NCI-H748 (cell line): ENCODE data around the gene STKLD1.
A peak's percentile ranks its signal among the peaks of the same experiment; 100 is the strongest.
"Not testable (repeated sequence)": the region's sequence is repeated elsewhere in the genome, so short reads cannot be mapped to it uniquely, and the experiment has no call there.

Source experiments
- DNase-seq: peaks from one replicate; lab custom pipeline; 2025; ENCODE audit not compliant: unreplicated experiment; lab: John Stamatoyannopoulos, UW

Gene STKLD1

DNA sequence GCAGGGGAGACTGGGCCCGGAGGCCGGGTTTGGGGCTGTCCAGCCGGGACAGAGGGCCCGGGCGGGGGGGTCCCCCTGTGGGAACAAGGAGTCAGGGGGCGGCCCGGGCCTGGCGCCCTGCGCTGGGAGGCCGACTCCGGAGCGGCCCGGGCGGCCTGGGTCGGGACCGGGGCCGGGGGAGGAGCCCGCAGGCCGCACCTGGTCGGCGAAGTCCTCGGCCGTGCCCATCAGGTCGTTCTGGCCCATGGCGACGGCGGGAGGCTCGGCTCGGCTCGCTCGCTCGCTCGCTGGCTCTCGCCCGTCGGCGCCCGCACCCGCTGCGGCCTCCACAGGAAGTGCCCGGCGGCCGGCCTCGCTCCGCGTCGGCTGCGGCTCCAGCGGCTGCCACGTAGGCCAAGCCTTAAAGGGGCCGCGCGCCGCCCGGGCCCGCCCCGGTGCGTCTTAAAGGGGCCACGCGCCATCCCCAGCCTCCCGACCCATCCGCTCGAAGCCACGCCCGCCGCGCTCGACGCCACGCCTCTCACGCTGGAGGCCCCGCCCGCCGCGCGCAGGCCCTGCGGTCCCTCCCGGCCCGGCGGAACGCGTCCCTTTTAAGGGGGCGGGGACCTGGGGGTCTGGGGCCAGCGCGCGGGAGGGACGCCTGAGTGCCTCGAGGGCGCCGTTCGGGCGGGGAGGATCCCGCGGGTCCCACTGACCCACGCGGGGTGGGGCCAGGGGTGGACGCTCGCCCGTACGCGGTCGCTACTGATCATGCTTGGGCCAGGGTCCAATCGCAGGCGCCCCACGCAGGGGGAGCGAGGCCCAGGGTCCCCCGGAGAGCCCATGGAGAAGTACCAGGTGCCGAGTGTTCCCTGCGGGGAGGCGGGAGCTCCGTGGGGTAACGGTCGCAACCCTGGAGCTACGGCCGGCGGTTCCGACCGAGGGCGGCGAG is at the start of gene STKLD1, which contains the start of gene SURF4:
Gene STKLD1, plus strand, starts transcription at position 643 of the 931 bp plus-strand sequence. Its CDS starts 108 bp downstream, at position 751.
Gene SURF4, minus strand, starts transcription at position 337 of the 931 bp plus-strand sequence. Its CDS starts 91 bp downstream, at position 246.
- DNase-seq = peak; percentile 97

DNA sequence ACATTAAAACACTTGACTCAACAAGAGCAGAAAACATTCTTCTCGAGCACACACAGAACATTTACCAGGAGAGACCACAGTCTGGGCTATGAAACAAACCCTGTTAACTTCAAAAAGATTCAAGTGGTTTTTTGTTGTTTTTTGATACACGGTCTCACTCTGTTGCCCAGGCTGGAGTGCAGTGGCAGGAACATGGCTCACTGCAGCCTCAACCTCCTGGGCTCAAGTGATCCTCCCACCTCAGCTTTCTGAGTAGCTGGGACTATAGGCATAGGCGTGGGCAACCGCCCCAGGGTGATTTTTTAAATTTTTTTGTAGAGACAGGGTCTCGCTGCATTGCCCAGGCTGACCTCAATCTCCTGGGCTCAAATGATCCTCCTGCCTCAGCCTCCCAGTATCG is 49.1 kb upstream of the STKLD1 start:
- DNase-seq = not testable (repeated sequence)

DNA sequence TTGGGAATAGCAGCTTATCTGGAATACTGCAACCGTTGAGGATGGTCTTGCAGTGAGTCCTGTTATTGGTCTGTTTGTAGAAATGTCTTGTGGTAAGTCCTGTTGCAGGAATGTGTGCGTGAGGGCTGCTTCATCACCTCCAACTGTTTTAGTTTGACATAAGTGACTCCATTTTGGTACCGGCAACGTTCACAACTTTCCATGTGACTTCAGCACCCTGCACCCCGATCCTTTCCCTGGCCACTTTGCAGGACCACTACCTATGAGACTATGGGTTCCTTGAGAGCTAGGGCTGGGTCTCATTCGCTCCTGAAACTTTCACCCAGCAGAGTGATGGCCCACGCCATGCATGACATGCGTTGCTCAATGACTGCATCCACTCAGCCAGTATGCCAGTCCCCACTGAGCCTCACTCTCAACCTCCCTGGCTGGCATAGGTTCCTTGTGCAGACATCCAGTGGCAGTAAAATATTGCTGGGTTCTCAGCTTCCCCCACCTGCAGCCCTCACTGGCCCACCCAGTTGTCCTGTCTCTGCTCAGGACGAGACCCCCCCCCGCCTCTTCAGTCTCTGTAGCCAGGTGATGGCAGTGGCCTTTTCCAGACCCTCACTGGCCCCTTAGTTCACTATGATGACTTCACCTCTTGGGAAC is 48.2 kb upstream of the STKLD1 start:
- no peak for DNase-seq

- DNase-seq = peak; percentile 32
Measured at GRCh38 chr9:133329306-133330156, 46.6 kb upstream of the STKLD1 start.

- DNase-seq = no peak
Measured at GRCh38 chr9:133331221-133331620, 44.9 kb upstream of the STKLD1 start.

GRCh38 chr9:133331641-133332380 is 44.4 kb upstream of the STKLD1 start:
- no peak for DNase-seq

DNA sequence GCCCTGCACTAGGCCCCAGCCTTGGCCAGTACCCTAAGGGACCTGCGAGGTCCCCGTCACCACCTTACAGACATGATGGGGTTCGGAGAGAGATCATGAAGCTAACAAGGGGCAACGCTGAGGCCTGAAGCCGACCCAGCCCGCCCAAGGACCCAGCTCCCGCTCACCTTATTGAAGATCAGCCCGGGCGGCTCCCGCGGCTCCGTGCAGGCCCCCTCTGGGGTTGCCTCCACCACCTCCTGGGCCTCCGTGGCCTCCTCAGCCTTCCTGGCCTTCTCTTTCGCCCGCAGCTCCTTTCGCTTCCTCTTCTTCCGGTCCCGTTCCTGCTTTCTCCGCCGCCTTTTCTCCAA is 43.8 kb upstream of the STKLD1 start:
- DNase-seq = no peak

- DNase-seq = no peak
Measured at GRCh38 chr9:133333011-133333410, 43.2 kb upstream of the STKLD1 start.

DNA sequence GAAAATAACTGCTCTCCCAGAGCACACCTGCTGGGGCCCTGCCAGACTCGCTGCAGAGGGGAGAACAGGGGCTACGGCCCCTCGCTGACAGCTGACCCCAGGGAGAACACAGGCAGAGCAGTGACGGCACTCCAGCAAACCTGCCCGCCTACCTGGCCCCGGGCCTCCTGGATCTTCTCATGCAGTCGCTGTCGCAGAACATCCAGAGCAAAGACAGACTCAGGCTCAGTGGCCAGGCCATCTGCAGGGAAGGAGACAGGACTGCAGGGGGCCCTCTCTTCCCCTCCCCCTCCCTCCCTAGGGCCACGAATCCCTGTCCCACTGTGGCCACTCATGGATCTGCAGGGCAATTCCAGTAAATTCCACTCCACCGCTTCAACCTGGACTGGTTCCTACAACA is 42.6 kb upstream of the STKLD1 start:
- no peak for DNase-seq

DNA sequence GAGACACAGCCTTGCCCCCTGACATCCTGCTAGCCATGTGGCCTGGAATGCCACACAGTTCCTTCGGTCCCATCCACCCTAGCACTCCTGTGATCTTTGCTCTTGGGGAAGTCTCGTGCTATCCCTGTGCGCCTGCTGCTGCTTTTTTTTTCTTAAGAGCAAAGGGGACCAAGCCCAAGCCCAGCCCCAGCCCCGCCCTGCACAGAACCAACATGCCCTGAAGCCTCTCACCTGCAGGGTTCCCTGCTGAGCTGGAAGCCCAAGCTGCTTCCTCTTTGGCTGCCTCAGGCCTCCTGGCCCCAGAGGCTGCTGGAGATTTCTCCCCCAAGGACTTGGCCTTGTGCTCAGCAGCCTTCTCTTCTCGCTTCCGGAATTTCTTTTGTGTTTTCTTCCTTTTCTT is 42.0 kb upstream of the STKLD1 start:
- no peak for DNase-seq

GRCh38 chr9:133334888-133335287 is 41.3 kb upstream of the STKLD1 start:
- DNase-seq = not testable (repeated sequence)

DNA sequence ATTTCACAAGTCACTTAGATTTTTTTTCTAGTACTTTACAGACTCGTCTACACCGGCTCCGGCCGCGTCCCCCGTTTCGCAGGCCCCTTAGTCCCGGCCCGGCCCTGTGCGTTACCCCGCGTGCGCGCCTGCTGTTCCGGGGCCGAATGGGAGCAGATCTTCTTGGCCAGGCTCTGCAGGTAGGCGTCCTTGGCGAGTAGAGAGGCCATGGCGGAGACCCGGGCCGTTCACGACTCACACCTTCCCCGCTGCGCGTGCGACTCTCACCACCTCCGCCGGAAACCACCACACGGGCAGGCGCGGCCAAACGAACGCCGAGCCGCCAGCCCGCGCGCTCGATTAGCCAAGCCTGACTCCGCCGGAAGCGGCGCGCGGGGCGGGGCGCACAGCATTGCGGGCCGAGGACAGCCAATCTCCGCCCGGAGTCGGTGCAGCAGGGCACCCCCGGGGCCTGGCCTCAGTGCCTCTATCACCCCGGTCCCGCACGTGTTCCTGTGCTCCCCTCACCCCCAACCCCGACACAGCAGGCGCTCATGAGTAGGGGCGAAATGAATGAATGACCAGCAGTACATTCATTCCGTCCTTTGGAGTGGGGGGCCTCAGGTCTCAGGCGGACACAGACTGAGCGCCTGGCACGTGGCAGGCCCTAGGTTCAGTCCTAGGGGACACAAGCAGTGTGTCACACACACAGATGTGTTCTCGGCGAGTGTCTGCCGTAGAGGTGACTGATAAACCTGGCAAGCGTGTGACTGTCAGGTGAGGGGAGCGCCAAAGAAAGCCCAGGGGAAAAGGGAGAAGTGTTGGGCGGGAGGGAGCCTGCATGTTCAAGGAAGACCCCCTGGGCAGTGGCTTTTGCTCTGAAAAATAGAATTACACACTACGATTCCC is 40.0 kb upstream of the STKLD1 start, which contains the start of gene SURF6:
Gene SURF6, minus strand, starts transcription at position 265 of the 888 bp plus-strand sequence. Its CDS starts 56 bp downstream, at position 209.
- DNase-seq = peak; percentile 95

GRCh38 chr9:133339641-133340040 is 36.5 kb upstream of the STKLD1 start:
- DNase-seq = no peak

DNA sequence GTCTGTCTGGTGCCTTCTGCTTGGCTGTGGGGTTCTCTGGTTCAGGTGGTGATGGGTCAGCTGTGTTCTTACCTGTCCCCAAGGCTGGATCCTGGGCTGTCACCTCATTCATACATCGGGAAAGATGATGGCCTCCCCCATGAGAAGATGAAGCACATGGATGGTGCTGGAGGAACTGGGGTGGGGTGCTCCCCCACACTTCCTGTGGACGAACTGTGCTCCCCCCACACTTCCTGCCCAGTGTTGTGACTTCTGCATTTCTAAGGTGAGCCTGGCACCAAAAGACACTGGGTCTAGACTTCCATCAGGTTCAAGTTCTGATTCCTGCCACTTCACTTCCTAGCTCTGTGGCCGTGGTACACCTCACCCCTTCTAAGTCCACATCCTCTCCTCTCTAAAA is 35.9 kb upstream of the STKLD1 start:
- DNase-seq = no peak

DNA sequence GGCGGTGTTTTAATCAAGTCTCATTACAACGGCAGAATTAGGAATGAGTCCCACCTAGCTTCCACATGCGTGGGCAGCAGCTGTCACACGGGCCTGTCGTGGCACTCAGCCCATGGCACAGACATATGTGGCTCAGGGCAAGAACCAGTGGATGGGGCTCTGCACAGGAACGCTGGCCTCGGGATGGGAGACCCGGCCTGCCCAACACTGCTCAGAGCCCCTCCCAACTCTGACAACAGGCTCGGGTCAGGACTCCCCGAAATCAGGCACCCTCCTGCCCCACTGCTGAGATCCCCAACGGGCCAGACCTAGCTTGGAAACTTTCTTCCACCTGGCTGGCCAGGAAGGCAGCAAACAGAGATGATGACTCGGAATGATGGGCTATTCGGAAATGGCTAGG is 35.2 kb upstream of the STKLD1 start:
- no peak for DNase-seq

DNA sequence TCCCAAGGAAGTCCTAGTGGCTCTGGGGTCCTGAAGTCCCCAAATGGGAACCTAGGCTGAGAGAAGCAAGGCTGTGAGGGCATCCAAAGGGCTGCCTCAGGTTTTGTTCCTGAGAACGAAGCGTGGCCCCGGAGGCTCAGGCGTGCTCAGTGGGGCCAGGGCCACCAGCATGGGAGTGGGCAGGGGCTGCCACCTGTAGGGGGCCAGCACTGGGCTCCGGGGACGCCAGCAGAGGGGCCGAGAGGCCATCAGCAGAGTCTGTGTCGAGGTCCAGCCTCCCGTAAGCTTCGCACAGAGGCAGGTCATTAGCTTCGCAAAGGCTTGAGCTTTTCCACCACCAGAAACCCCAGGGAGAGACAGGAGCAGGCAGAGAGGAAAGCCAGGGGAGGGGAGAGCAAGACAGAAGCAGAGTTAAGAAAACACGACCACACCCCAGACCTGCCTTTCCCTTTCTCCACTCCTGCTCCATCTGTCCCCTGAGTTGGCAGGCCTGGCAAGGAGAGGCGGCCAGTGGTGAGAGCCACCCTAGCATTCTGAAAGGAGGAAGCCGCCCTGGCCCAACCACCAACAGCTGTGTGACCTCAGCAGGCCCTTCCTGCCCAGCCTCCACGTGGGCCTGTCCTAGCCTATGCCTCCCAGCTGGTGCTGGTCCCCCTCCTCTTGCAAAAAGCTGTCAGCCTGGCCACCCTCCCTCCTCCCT is 34.6 kb upstream of the STKLD1 start:
- no peak for DNase-seq

DNA sequence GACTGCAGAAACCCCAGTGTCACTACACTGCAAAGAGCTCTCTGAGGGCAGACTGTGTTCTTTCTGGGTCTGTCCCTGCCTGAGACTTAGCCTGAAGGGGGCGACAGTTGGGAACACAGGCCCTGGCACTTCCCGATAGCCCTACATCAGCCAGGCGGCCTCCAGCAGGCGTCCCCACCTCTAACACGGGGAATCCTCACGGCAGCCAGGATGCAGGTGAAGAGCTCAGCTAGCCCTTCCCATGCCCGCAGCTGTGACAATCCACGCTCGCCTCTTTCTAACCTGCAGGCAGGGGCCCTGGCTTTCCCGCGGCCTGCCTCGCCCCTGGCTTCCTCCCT is 34.1 kb upstream of the STKLD1 start:
- DNase-seq = no peak

DNA sequence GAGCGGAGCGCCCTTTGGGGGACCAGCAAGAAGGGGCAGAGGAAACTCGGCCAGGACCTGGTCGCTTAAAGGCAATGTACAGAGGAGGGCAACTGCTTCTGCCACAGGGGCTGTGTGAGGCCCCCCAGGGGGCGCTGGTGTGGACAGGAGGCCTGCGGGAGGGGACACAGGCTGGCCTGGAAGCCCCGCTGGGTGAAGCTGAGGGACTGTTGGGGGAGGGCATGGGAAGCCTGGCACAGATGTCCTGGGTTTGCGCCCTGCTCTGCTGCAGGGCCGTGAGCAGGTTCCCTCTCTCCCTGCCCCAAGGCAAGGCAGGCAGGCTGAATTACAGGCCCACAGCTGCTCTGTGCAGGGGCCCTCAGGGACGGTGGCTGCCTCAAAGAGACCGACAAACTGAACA is 33.6 kb upstream of the STKLD1 start:
- no peak for DNase-seq

GRCh38 chr9:133344071-133344470 is 32.1 kb upstream of the STKLD1 start:
- DNase-seq = no peak
